DMS 273 (cell line): ENCODE measurements around the gene DNAJB7.
"Not testable (repeated sequence)": the region's sequence is repeated elsewhere in the genome, so short reads cannot be mapped to it uniquely, and the experiment has no call there.

Source experiments
- DNase-seq: peaks from one replicate; lab custom pipeline; 2025; ENCODE audit not compliant: unreplicated experiment; lab: John Stamatoyannopoulos, UW

Gene DNAJB7

GRCh38 chr22:40845816-40846215, 16.1 kb downstream of the DNAJB7 start:
- DNase-seq, result not testable (repeated sequence)

GRCh38 chr22:40844951-40845350, 17.0 kb downstream of the DNAJB7 start:
- no peak for DNase-seq

- DNase-seq, result no peak
These were observed 23.4 kb downstream of the DNAJB7 start for GRCh38 chr22:40838486-40838885.

GRCh38 chr22:40834619-40835018, 27.3 kb downstream of the DNAJB7 start:
- no peak for DNase-seq

GRCh38 chr22:40829131-40829530, 32.8 kb downstream of the DNAJB7 start:
- no peak for DNase-seq

- DNase-seq, result no peak
These were observed 34.8 kb downstream of the DNAJB7 start for GRCh38 chr22:40826984-40827741.

- not testable (repeated sequence) for DNase-seq
These were observed 35.6 kb downstream of the DNAJB7 start for GRCh38 chr22:40826292-40826691.

- no peak for DNase-seq
These were observed 38.5 kb downstream of the DNAJB7 start for GRCh38 chr22:40823426-40823825.

- peak; percentile 59 for DNase-seq
These were observed 42.2 kb downstream of the DNAJB7 start for GRCh38 chr22:40819599-40820140.

- DNase-seq, result peak; percentile 92
These were observed 42.9 kb downstream of the DNAJB7 start, which contains the start of gene SLC25A17 for GRCh38 chr22:40818747-40819598. Gene SLC25A17, minus strand, starts transcription at chr22:40819346. Its CDS starts 98 bp downstream, at chr22:40819248.

- no peak for DNase-seq
These were observed 43.6 kb downstream of the DNAJB7 start for GRCh38 chr22:40818192-40818746.

- DNase-seq, result no peak
These were observed 44.2 kb downstream of the DNAJB7 start for GRCh38 chr22:40817737-40818136.

GRCh38 chr22:40813912-40814315, 48.0 kb downstream of the DNAJB7 start:
- DNase-seq, result no peak
